COLO829 (cell line): ENCODE results near the gene CEMP1.

Source experiments
- DNase-seq: peaks from one replicate; pipeline ENCODE4 v3.0.0; 2012; ENCODE audit warnings: low spot score

Gene CEMP1

GRCh38 chr16:2518823-2519710, 12.1 kb downstream of the CEMP1 start:
- no peak for DNase-seq

- no peak for DNase-seq
Observed at GRCh38 chr16:2517954-2518605, 13.1 kb downstream of the CEMP1 start.

GRCh38 chr16:2516391-2517240, 14.6 kb downstream of the CEMP1 start:
- peak; percentile 70 for DNase-seq

- DNase-seq, result no peak
Observed at GRCh38 chr16:2515180-2515851, 15.9 kb downstream of the CEMP1 start.

- DNase-seq, result no peak
Observed at GRCh38 chr16:2514333-2515179, 16.7 kb downstream of the CEMP1 start.

- peak; percentile 97 for DNase-seq
Observed at GRCh38 chr16:2513405-2514332, 17.5 kb downstream of the CEMP1 start, which contains the start of gene ATP6V0C. Gene ATP6V0C (plus strand): TSS chr16:2513952. CDS start chr16:2514104, 152 bp downstream.

GRCh38 chr16:2512735-2513404, 18.3 kb downstream of the CEMP1 start:
- DNase-seq, result no peak

GRCh38 chr16:2511996-2512734, 19.0 kb downstream of the CEMP1 start:
- DNase-seq, result no peak

- DNase-seq, result no peak
Observed at GRCh38 chr16:2511128-2511800, 19.9 kb downstream of the CEMP1 start.

- no peak for DNase-seq
Observed at GRCh38 chr16:2508722-2509400, 22.3 kb downstream of the CEMP1 start.

GRCh38 chr16:2507665-2508064, 23.5 kb downstream of the CEMP1 start:
- DNase-seq, result no peak

- no peak for DNase-seq
Observed at GRCh38 chr16:2507052-2507659, 24.1 kb downstream of the CEMP1 start.

- DNase-seq, result no peak
Observed at GRCh38 chr16:2505695-2506094, 25.5 kb downstream of the CEMP1 start.

- no peak for DNase-seq
Observed at GRCh38 chr16:2501946-2502895, 29.0 kb downstream of the CEMP1 start.

- peak; percentile 64 for DNase-seq
Observed at GRCh38 chr16:2500918-2501750, 30.1 kb downstream of the CEMP1 start.
